ENCODE results near the gene ZNF549. TPM values are rescaled to one million over a fixed set of nuclear protein-coding genes. Genes with fewer than 3 reads are reported as not detected.

The ZNF549 gene
- total RNA-seq, 1 experiment from 2014 or later = 11.6 TPM

GRCh38 chr19:57546513-57546912 lies 19.4 kb downstream of the ZNF549 start:
- H4K5ac ChIP-seq (ENCODE audit: insufficient read length, low read depth, low read length) = no peak overlapping the region
- no peaks in the 10 kb centered on the region for H3K4me1 Mint-ChIP-seq
- H3K4me1 ChIP-seq (ENCODE audit: insufficient read depth, low read length) = no peaks in the 10 kb centered on the region
- no peak overlapping the region for H3T11ph ChIP-seq (ENCODE audit: low read length)
- no peak overlapping the region for H3K27ac ChIP-seq (ENCODE audit: insufficient read length, low read depth, low read length)
- no CpG with 5 or more reads among the region's 1 CpG for WGBS (ENCODE audit: extremely low coverage, insufficient read length, low lambda C conversion rate)
- no peak overlapping the region for H2BK5ac ChIP-seq (ENCODE audit: insufficient read length, low read length)
- H3K14ac ChIP-seq (ENCODE audit: insufficient read depth, low read length) = no peak overlapping the region
- H3K9me3 ChIP-seq (ENCODE audit: control insufficient read depth, low read depth, low read length) = peaks cover 18% of the 10 kb centered on the region
- no peaks in the 10 kb centered on the region for H3K27me3 Mint-ChIP-seq (ENCODE audit: low read depth)
- no peak overlapping the region for H2BK20ac ChIP-seq (ENCODE audit: low read depth, low read length, poor library complexity, severe bottlenecking)
- H3K4ac ChIP-seq (ENCODE audit: low read depth, low read length) = no peak overlapping the region
- no peak overlapping the region for H3K4me2 ChIP-seq (ENCODE audit: insufficient read depth, insufficient read length, low read length)
- H2BK120ac ChIP-seq (ENCODE audit: low read depth, low read length, poor library complexity, severe bottlenecking) = no peak overlapping the region
- no peak overlapping the region for H4K91ac ChIP-seq (ENCODE audit: insufficient read length, low read depth, low read length)
- H3K27ac Mint-ChIP-seq = no peak overlapping the region
- no peak overlapping the region for H3K4me3 Mint-ChIP-seq
- DNase-seq = no peak
- H3K9me3 Mint-ChIP-seq = peaks cover 46 to 72% of the 10 kb centered on the region in 2 experiments
- no peak overlapping the region for H3K9ac ChIP-seq (ENCODE audit: extremely low read depth, insufficient read length, low read length)
- no peak overlapping the region for H4K8ac ChIP-seq (replicated peaks; ENCODE audit: insufficient read length, low read depth, low read length)
- peaks cover 97 to 99% (median 97%) of the 10 kb centered on the region in 3 experiments for H3K36me3 Mint-ChIP-seq (ENCODE audit: insufficient read depth in 1 of 3, low read depth in 3 of 3)
- no peak overlapping the region for H3K23ac ChIP-seq (ENCODE audit: insufficient read length, low read depth, low read length)
- no peaks in the 10 kb centered on the region for H3K79me1 ChIP-seq (ENCODE audit: insufficient read depth, low read depth, low read length, poor library complexity, severe bottlenecking)
- H3K27me3 ChIP-seq (ENCODE audit: insufficient read depth, low read length) = no peaks in the 10 kb centered on the region
- H2BK15ac ChIP-seq (ENCODE audit: low read depth, low read length) = no peak overlapping the region
- H3K23me2 ChIP-seq (ENCODE audit: insufficient read length, low read depth, low read length, poor library complexity, severe bottlenecking) = no peaks in the 10 kb centered on the region
- no peaks in the 10 kb centered on the region for H3K79me2 ChIP-seq (ENCODE audit: insufficient read depth, low read length)
- H2BK12ac ChIP-seq (ENCODE audit: insufficient read length, low read depth, low read length) = no peak overlapping the region
- H3K18ac ChIP-seq (ENCODE audit: insufficient read length, low read depth, low read length) = no peak overlapping the region
- no peak overlapping the region for H2AFZ ChIP-seq (ENCODE audit: low read length)
- H2AK5ac ChIP-seq (ENCODE audit: insufficient read length, low read length) = no peak overlapping the region
- H4K20me1 ChIP-seq (ENCODE audit: control insufficient read depth, insufficient read depth, insufficient read length) = no peaks in the 10 kb centered on the region
- H3K56ac ChIP-seq (ENCODE audit: insufficient read length, low read depth, low read length) = no peak overlapping the region
- TF ChIP-seq CTCF (conservative IDR thresholded peaks at IDR 0.05) = no peak

Data from H9 (cell line).